ENCODE data around the gene CKMT2. TPM values are rescaled to one million over a fixed set of nuclear protein-coding genes. Genes with fewer than 3 reads are reported as not detected.

Gene CKMT2
- total and polyA plus RNA-seq, 2 of the 8 experiments (the other 6 are each of a cell fraction or from before 2014, with no cell fraction given), result 2.4 to 5.0 TPM

GRCh38 chr5:81209869-81210493 is 23.1 kb upstream of the CKMT2 start (continued):
- no peak for TF ChIP-seq RXRA (IDR thresholded peaks at IDR 0.05; ENCODE audit: insufficient read depth, low read depth, low read length)

Measured in H1 (cell line).